Jurkat, Clone E6-1 (cell line): ENCODE data around the gene SMTNL1.

ENCODE experiments used
- DNase-seq: peaks from one replicate; pipeline ENCODE4 v3.0.0-alpha.2; 2011; ENCODE audit warnings: low read depth, low spot score
- H3K4me3 ChIP-seq: 2 replicates; pipeline ENCODE4 v1.5.1; 2011; ENCODE audit warnings: mild to moderate bottlenecking, low read length, control low read depth, moderate library complexity

SMTNL1 gene

GRCh38 chr11:57504511-57504910 lies 32.9 kb upstream of the SMTNL1 start:
- no peak overlapping the region for H3K4me3 ChIP-seq
- DNase-seq = no peak

GRCh38 chr11:57506522-57506921 lies 30.9 kb upstream of the SMTNL1 start:
- H3K4me3 ChIP-seq = no peak overlapping the region
- no peak for DNase-seq

DNA sequence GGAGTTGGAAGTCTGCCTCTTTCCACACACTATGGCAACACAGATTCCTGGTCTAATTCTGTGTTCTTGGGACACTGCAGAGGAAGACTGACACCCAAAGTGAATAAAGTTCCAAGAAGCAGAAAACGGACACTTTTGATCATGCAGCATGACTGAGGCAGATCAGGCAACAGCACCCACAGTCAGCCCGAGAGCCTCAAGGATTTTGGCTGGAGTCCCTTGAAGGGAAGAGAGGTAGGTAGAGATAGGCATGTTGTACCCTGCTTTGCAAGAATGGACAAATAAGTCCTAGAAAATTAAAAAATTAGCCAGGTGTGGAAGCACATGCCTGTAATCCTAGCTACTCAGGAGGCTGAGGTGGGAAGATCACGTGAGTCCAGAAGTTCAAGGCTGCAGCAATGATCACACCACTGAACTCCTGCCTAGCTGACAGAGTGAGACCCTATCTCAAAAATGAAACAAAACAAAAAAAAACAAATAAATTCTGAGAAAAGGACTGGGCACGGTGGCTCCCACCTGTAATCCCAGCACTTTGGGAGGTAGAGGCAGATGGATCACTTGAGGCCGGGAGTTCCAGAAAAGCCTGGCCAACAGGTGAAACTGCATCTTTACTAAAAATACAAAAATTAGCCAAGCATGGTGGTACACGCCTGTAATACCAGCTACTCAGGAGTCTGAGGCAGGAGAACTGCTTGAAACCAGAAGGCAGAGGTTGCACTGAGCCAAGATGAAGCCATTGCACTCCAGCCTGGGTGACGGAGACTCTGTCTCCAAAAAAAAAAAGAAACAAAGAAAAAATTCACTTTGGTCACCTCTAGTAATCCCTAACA lies 28.8 kb upstream of the SMTNL1 start:
- no peak overlapping the region for H3K4me3 ChIP-seq
- no peak for DNase-seq

GRCh38 chr11:57511741-57512430 lies 25.5 kb upstream of the SMTNL1 start:
- DNase-seq = no peak
- H3K4me3 ChIP-seq = no peak overlapping the region

DNA sequence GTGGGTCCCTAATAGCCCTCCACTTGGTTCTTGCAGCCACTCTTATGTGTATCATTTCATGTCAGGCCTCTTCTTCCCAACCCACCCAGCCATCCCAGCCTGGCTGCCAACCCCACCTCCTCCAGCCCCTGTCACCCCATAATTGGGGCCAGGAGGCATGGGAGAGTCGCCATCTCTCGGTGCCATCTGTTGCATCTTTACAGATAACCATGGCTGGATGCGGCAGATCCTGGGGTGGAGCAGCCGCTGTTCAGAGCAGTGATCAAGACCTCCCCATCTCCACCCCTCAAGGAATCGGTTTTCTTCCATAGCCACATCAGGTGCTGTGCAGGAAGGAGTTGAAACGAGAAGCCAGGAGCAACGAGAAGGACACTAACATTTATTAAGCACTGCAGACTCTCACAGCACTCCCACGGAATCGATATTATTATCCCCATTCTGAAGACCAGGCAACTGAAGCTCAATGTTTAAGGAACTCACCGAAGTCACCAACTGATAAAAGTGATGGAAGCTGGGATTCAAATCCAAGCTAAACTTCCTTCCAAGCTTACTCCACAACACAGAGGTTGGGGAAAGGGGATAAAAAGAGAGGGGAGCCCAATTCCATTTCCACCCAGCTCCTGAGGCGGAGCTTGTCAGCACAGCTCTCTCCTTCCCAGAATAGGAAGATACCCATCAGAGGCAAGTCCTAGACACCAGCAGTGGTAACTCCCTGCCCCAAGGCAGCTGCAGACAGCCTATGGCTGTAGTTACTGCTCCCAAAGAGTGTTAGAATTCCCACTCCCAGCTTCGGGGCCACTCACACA lies 24.5 kb upstream of the SMTNL1 start:
- H3K4me3 ChIP-seq = no peak overlapping the region
- DNase-seq = no peak

- DNase-seq = no peak
- no peak overlapping the region for H3K4me3 ChIP-seq
These were observed 24.0 kb upstream of the SMTNL1 start for GRCh38 chr11:57513452-57513795.

DNA sequence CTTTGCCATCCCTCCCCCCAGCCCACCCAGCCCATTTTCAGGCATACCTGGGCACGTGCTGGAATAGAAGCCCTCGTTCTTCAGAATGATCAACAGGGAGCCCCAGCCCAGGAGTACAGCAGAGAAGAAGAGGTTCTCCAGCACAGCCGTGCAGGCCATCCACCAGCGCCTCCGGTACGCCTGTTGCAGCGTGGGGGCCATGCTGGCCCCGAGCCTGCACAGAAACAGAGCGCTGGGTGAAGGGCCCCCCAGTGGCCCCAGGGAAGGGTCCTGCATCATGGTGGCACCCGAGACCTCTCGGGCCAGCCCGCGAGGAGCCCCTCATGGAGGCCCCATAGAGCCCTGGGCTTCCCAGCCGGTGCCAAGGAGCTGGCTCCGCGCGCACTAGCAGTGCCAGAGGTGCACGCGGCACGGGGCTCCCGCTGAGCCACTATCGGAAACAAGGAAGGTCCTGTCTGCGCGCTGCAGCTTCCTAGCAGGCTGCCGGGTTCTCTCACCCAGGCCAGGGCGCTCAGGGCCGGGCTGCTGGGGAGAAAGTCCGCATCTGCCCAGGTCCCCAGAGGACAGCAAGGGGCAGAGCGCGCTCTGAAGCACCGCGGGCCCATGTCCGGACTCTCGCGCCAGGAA lies 23.4 kb upstream of the SMTNL1 start:
- H3K4me3 ChIP-seq = peak overlapping the region; percentile 84
- no peak for DNase-seq

- DNase-seq = no peak
- H3K4me3 ChIP-seq = peak overlapping the region; percentile 84
These were observed 22.7 kb upstream of the SMTNL1 start for GRCh38 chr11:57514538-57515331.

GRCh38 chr11:57515332-57516060 lies 21.9 kb upstream of the SMTNL1 start, which contains the start of gene SLC43A1:
Gene SLC43A1 (minus strand): TSS chr11:57515702. CDS start chr11:57514111, 1,591 bp downstream.
- DNase-seq = no peak
- peak within 1 kb of the TSS; percentile 84 for H3K4me3 ChIP-seq

GRCh38 chr11:57516061-57516443 lies 21.3 kb upstream of the SMTNL1 start:
- no peak for DNase-seq
- H3K4me3 ChIP-seq = peak overlapping the region; percentile 84

DNA sequence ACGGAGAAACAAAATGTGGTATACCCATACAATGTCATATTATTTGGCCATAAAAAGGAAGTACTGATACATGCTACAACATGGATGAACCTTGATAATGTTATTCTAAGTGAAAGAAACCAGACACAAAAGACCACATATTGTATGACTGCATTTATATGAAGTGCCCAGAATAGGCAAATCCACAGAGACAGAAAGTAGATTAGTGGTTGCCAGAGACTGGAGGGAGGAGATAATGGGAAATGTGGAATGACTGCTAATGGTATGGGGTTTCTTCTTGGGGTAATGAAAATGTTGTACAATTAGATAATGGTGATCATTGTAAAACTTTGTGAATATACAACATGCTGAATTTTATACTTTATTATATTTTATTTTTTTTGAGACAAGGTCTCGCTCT lies 16.3 kb upstream of the SMTNL1 start:
- no peak for DNase-seq
- no peak overlapping the region for H3K4me3 ChIP-seq

- DNase-seq = no peak
- H3K4me3 ChIP-seq = no peak overlapping the region
These were observed 14.0 kb upstream of the SMTNL1 start for GRCh38 chr11:57523419-57523818.

DNA sequence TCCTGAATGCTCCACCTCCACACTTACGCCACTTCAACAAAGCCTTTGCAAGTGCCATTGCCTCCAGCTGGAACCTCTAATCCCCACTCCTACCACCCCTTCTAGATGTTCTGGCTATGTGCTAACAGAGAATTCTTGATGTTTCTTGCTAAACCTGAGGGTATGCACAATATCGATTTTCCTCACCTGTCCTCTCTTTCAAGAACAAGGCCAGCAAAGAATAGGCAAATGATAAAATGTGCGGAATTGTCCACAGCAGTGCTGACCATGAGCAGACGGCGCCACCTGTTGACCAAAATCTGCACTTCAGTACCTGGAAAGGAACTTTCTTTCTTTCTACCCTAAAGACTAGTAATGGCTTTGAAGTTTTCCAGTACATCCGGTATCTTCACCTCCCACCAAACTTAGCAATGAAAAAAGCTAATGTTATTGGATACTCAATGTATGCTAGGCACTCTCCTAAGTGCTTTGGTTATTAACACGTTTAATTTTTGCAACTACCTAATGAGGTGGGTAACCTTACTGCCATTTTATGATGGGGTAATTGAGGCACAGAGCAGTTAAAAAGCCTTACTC lies 10.3 kb upstream of the SMTNL1 start:
- peak; percentile 72 for DNase-seq
- no peak overlapping the region for H3K4me3 ChIP-seq

DNA sequence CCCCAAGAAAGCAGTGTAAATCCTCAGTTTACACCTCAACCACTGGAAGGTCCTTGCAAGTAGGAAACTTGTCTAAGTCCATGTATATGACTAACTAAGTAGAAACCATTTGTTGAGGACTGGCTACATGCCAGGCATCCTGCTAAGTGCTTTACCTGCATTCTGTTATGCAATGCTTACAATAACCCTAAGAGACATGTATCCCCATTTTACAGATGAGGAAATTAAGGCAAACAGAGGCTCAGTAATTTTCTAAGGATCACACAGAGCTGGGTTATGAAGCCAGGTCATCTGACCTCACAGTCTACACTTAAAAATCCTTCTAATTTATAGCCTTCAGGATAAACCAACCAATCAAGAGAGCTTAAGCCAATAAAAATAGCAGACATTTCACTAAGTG lies 8.4 kb upstream of the SMTNL1 start:
- H3K4me3 ChIP-seq = 0 out of 2 replicates have a peak overlapping the region, but pooled peaks have one; percentile 99
- no peak for DNase-seq

- no peak for DNase-seq
These were observed 7.2 kb upstream of the SMTNL1 start for GRCh38 chr11:57530215-57530595.

GRCh38 chr11:57530596-57531507 lies 6.5 kb upstream of the SMTNL1 start, which contains the start of gene TIMM10:
Gene TIMM10 (minus strand): TSS chr11:57530754. CDS start chr11:57530189, 565 bp downstream.
- peak within 1 kb of the TSS; percentile 99 for H3K4me3 ChIP-seq
- peak; percentile 99 for DNase-seq

More at GRCh38 chr11:57530215-57530595, 7.2 kb upstream of the SMTNL1 start:
- H3K4me3 ChIP-seq = peak overlapping the region; percentile 99
